Measurements from ENCODE around the gene EIPR1. TPM values are rescaled to one million over a fixed set of nuclear protein-coding genes. Genes with fewer than 3 reads are reported as not detected.

The EIPR1 gene
- total RNA-seq, 2 experiments from 2014 or later = 39.1 to 42.7 TPM

DNA sequence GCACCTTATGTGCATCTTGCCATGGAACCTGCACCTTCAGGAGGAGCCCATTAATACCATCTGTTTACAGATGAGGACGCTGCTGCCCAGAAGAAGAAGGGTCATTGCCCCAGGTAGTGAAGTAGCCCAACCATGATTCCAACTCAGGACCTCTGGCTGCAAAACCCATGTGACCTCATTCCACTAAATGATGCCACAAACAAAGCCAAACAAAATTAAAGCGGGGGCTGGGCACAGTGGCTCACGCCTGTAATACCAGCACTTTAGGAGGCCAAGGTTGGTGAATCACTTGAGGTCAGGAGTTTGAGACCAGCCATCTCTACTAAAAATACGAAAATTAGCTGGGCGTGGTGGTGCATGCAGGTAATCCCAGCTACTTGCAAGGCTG is 202.1 kb downstream of the EIPR1 start:
- ChIA-PET POLR2A (no interaction called here), CTCF (no interaction called here)

DNA sequence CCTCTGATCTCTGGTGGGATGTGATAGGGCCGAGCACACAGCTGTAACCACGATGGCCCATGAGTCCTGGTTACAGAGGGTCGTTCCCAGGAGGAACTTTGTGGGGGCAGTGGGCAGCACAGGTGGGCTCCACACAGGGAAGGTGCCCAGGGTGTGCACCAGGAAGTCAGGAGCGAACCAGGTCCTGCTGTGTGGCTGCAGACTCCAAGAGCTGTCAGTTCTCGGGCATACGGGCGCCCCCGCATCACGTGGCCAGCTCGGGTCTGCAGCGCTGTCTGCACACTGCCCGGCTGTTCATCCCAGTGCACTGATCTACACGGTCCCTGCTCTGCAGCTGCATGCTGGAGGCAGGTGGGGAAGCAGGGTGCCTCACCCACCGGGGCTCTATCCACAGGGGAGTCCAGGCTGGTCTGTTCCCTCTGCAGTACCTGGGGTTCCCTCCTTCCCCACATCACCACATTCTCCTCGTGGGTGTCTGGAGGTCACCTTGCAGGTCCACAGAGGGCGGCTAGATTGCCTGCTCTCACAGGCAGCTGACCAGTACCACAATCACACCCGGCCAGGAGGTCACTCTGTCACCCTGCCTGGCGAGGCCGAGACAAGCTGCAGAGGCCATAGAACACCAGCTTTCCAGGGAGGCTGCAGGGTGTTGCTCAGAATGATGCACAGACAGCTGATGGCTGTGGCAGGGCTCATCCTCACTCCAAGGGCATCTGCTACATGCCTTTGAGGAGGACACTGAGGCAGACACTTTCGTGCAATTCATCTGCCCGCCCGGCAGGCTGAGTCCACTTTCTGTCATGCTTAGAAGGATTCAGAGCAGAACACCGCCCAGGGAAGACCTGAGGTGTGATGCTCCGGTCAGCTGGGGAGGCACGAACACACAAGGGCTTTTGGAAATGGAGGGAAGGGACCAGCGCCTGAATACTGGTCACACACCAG is 202.7 kb downstream of the EIPR1 start:
- ChIA-PET POLR2A (no interaction called here), CTCF (no interaction called here)

DNA sequence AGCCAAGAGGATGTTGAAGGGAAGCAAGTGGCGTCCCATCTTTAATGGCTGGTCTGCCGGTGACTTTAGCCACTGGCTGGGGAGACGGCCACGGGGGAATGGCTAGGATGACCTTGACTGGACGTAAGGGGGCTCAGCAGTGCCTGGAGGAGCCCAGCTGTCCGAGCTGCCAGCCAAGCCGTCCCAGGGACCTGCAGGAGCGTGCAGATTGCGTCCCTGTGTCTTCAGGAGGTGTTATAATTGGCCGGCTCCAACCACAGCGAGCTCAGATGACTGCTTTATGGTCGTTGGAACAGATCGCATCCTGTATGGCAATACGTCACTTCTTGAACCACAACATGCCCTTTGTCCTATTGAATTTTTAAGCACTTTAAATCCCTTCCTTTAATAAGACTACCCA is 204.6 kb downstream of the EIPR1 start:
- ChIA-PET POLR2A (no interaction called here), CTCF (no interaction called here)

DNA sequence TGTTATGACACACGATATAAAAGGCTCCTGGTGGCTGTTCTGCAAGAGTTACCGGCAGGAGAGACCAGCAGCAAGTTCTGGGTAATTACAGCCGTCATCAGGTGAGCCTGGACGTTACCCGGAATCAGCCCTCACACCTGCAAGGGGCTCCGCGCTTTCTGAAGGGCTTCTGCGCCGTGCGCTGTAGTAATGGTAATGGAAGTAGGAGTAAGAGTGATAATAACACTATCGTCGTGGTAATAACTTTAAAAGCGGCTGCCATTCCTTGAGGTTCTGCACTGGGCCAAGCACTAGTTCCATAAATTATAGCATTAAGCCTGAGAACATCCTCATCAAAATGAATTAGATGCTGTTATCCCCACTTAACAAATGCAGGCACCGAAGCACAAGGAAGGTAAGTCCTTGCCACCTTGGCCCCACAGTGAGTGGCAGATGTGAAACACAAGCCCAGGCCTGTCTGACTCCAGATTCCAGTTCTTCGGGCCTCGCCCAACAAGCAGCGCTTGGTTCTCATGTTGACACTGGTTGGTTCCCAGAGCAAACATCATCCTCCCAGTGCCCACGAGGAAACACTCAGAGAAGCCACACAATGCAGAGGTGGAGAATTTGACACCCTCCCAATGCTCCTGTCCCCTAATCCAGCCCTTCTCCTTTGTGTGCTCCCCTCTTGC is 205.2 kb downstream of the EIPR1 start:
- ChIA-PET CTCF (no interaction called here), POLR2A (no interaction called here)

DNA sequence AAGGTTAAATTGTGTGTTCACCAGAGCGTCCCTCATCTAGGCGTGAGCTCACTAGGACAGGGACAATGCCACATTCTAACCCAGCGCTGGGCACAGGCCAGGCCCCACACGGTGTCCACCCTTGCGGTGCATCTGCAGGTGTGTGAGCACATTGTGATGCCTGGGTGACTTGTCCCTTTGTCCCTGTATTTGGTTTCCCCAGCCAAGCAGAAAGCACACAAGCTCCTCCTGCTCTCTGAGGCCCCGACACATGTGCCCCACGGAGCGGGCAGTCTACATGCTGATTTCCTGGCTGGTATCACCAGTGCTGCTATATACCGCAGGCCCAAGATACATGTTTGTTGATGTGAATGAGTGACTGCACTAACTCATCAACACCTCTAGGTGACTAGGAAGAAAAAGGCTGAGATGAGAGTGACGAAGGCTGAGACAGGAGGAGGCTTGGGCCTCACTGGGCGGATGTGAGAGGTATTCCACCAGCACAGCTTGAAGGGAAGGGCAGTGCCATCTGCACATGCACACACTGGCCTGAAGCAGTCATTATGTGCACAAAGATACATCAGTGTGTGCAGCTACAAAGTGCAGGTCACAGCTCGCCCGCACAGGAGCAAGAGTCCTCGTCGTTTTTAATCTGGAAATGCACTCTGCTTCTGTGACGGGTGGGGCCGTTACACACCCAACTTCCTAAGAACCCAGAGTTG is 205.9 kb downstream of the EIPR1 start:
- POLR2A ChIA-PET = no interaction called here
- CTCF ChIA-PET = no interaction called here

DNA sequence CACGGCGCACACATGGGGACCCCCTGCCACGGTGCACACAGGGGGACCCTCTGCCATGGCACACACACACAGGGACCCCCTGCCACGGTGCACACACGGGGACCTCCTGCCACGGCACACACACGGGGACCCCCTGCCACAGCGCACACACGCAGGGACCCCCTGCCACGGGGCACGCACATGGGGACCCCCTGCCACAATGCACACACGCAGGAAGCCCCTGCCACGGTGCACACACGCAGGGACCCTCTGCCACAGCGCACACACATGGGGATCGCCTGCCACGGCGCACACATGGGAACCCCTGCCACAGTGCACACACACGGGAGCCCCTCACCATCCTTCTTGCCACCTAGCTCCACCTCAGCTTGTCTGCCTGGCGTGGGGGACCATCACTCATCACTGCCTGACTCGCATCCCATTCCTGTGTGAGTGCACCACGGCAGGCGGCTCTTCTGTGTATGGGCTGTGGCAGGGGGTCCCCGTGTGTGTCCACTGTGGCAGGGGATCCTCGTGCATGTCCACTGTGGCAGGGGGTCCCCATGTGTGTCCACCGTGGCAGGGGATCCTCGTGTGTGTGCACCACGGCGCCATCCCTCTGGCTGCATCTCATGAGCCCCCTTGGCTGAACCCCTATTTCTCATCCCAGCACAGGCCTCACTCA is 206.7 kb downstream of the EIPR1 start:
- ChIA-PET POLR2A (no interaction called here), CTCF (no interaction called here)

DNA sequence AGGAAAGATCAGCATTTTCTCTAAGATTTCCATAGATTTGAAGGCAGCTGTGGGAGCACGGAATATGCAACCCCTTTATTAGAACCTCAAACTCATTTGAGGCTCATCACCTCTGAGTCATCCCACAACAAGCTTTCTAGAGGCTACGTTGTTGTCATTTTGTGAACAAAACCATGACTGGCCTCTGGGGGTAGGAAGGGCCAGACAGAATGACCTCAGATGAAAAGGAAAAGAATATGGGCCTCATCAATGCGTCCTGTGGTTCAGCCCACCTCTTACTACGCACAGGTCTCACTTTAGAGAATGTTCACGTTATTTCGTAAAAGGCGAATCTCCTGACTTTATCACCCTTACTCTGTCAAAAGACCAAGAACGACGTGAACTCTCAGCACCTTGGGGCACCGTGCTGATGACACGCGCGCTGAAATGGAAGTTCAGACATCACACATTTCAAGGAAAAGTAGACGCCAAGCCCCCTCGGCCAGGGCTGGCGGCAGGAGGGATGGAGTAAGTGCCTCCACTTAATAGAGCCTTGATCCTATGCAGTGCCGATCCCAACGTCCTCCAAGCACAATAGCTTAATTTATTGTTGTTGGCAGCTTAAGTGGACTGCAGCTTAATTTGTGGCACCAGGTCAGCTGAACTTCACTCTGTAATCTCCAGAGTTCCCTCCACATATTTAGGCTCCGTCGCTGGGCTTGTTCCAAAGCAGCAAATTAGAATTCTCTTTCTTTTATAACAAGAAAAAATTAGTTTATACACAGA is 208.3 kb downstream of the EIPR1 start:
- ChIA-PET CTCF (no interaction called here), POLR2A (interaction anchor here (0.6 kb wide), 1 partner anchor 12 kb away, joined by 8 read pairs; no protein-coding TSS in a partner anchor)

DNA sequence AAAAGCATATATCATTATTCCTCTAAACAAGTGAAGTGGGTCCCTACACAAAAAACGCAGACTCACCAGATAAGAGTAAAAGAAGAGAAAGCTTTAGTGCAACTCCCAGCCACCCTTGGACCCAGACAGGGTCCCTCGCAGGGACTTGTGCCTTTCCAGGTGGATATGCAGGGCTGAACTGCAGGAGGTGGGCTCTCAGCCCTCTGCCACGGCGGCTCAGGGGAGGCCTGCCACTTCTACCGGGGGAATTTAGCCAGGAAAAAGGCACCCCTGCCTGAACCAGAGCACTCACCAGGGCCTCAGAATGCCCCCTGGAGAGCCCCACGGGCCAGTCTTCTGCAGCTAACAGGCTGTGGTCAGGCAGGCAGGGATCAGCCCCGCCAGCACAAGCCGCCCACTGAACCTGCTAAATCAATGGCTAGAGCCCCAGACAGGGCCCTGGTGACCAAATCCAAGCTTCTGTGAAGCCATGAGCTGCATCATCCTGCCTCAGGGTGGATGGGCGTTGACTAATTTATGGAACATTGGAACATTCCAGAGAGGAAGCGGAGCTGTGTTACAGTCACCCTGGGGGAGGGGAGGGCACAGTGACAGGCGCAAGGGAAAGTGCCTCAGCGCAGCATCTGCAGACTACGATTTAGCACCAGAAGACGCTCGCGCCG is 209.3 kb downstream of the EIPR1 start:
- POLR2A ChIA-PET = no interaction called here

DNA sequence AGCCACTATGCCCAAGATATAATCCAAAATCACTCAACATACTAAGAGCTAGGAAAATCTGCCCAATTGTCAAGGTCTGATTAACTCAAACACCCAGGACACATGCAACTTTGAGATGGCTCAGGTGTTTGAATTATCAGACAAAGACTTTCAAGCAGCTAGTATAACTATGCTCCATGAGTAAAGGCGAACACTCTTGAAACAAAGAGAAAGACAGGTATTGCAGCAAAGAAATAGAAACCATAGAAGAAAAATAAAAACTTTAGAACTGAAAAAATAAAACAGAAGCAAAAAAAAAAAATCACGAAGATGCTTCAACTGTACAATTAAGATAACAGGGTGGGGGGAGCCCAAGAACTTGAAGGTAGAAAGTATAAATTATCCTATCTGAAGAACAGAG is 214.2 kb downstream of the EIPR1 start:
- ChIA-PET CTCF (no interaction called here), POLR2A (no interaction called here)

More for the DNA sequence above, 209.3 kb downstream of the EIPR1 start:
- CTCF ChIA-PET = no interaction called here

DNA sequence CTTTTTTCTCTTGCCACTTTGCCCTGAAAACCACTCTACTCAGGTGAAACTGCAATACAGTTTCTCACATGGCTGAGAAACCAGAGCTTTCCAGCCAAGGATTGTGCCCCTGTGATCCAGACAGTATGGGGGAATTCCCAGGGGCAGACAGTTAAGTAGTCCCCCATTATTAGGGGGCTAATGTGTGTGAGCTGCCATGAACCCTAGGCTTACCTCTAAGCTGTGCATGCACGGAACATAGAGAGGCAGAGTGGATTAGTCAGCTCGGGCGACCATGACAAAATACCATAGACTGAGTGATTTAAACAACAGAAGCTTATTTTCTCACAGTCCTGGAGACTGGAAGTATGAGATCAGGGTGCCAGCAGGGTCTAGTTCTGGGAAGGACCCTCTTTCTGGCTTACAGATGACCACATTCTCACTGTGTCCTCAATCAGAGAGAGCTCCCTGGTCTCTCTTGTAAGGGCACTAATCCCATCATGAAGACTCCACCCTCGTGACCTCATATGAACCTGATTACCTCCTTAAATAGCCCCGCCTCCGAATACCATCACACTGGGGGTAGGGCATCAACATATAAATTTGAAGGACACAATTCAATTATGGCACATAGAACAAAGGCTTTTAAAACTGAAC is 215.1 kb downstream of the EIPR1 start:
- POLR2A ChIA-PET = no interaction called here
- CTCF ChIA-PET = no interaction called here

DNA sequence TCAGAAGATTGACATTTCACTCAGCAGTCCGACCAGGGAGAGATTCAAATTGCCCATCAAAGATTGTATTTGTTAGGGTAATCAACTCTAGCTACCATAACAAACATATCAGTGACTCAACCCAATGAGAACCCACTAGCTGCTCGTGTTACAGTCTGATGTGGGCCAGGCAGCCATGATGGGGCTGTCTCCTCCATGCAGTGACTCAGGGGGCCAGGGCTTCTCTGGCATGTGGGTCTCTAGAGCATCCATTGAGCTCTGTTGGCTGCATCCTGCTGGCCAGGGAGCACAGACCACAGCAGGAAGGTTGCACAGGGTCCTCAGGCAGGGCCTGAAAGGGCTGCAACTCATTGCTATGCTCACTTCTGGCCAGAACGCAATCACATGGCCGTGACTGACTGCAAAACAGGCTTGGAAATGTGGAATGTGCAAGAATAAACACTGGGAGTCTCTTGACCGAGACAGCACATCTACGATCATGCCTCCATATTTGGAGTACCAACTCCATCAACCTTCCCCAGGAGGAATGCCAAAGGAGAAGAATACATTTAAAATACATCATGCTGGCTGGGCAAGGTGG is 216.8 kb downstream of the EIPR1 start:
- POLR2A ChIA-PET = no interaction called here
- CTCF ChIA-PET = no interaction called here

DNA sequence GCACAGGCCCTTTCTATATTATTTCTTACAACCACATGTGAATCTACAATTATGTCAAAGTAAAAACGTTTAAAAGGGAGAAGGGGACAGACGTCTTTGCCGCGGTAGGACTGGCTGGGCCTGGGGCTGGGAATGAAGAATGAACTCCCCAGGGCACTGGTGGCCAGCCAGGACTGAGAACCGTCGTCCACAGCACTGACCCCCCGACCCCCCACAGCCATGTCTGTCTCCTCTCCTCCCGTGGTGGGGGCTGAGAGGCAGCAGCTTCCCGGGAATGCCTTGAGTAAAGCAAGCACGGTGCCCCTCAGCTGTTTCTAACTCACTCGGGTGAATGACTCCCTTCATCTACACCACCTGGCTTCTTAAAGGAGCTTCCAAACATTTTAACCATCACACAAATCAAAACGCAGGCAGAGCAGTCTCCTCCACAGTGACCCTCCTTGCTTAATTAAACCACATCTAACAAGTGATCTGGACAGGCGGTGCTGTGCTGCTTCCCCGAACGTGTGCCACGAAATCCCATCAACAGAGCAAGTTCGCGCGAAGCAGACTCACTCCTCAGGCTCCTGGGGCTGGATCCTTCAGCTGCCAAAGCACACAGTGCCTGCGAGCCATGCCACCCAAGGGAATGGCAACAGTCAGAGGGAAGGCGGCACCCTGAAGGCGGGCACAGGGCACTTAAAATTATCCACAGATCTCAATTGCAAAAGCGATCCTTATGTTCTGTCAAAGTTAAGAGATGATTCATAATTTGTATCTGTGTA is 217.7 kb downstream of the EIPR1 start:
- ChIA-PET POLR2A (no interaction called here), CTCF (no interaction called here)

DNA sequence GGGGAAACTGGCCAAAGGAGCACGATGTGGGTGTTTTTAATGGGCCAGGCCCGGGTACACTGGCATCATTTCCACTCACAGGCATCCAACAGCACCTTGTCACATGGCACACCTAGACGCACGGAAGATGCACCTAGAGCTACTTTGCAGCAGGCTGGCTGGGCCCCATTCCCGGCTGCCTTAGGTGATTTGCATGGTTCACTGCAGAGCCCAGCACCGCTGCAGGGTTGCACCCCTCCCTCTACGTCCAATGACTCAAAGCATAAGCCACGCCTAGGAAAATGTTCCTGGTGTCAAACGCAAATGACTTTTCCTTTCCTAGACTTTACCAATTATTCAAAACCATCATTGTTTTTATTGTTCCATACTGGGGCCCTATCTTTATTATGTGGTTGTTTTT is 222.9 kb downstream of the EIPR1 start:
- ChIA-PET POLR2A (no interaction called here), CTCF (no interaction called here)

DNA sequence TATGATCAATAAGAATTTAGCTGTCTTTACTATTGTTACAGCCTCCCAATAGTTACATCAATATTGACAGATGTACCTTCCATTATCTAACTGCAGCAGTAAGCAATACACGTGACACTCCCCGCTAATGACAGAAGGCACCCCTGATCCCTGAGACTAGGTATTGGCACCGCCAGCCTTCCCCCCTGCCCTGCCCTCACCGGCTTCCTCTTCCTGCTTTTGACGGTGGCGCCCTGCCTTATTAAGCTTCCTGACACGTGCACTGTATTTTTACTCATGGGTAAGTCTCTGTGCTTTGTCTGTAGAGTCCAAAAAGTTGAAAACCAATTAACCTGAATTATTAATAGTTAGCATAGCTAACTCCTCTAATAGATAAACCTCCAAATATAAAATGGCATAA is 223.5 kb downstream of the EIPR1 start:
- ChIA-PET POLR2A (no interaction called here), CTCF (no interaction called here)

DNA sequence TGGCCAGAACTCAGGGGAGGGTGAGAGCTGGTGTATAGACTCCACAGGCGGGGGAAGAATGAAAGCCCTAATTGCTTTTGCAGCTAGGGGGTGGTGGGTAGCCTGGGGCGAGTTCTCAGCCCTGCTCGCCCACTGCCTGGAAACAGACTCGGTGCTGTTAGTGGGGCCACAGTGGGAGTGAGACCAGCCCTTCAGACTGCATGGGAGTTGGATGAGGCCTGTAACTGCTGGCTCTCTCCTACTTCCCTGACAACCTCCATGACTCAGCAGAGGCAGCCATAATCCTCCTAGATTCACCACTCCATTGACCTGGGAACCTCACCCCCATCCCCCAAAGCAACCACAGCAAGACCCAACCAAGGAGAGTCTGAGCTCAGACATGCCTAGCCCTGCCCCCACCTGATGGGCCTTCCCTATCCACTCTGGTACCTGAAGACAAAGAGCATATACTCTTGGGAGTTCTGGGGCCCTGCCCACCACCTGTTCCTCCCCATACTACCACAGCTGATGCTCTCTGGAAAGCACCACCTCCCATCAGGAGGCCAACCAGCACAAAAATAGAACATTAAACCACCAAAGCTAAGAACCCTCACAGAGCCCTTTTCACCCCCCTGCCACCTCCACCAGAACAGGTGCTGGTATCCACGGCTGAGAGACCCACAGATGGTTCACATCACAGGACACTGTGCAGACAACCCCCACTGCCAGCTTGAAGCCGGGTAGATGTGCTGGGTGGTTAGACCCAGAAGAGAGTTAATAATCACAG is 226.3 kb downstream of the EIPR1 start:
- POLR2A ChIA-PET = no interaction called here
- CTCF ChIA-PET = no interaction called here

DNA sequence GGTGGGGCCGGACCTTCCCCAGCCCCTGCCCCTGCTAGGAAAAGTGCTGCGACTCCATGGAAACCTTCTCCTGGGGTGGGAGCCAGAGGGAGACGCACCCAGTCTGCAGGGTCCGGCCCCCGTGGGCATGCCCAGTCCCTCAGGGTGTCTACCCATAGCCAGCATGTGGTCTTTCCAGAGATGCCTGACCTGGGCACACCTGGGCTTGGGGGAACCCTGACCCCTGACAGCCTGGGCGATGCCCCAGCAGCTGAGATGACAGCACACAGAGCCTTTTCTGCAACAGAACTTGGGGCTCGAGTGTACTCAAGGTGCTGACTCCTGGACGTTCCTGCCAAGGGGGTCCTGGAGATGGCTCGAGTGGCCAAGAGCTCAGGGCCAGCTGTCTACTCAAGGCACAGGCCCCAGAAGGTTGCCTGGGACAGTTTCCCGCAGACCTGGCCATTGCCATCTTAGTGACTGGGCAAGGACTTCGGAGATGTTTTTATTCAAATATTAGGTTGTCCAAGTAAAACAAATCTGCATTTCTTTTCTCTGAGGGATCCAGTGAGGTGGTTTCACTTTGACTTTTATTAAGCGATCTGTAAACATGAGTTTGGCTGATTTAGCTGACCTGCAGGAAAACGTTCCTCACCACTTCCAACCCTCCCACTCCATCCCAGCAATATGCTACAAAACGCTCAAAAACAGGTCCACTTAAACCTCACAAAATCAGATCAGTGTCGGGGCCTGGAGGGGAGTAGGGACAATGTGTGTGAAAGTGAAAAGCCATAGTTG is 228.0 kb downstream of the EIPR1 start:
- POLR2A ChIA-PET = no interaction called here

More for the DNA sequence above, 228.0 kb downstream of the EIPR1 start:
- CTCF ChIA-PET = no interaction called here
